ENCODE results near the gene S100A8.

The S100A8 gene

DNA sequence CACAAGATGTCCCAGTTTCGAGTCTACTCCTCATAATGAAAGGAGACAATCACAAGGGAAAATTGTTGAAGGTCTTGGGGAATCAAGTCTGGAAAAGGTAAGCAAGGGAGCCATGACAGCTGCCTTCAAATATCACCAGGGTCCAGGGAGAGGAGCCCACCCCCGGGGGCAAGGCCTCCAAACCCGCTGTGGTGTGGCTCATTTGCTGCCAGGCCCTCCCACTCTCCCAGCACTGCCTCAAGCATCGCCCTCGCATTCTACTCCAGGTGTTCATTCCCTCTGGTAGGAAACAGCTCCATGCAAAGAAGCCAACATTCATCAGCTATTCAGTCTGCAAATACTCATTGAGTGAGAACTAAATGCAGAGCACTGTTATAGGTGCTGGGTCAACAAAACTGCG is 24.6 kb downstream of the S100A8 start:
- no peak for DNase-seq (ENCODE audit: low read depth)
- no peak overlapping the region for H3K4me3 ChIP-seq (ENCODE audit: low read depth, low read length)

DNA sequence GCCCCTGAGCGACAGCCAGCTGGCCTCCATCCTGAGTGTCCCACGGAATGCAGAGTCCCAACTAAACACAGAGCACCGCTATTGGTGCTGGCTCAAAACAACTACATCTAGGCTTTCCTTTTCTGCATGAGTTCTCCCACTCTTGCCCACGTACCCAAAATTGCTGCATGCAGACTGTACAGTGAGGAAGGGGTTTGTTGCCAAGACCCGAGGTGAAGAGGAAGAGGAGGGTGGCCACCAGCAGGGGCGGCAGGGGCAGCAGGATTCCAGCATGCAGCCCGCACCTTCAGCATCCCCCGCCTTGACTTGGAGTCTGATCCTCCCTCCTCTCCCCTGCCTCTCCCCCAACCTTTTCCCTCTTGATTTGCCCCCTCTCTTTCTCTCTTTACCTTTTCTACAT is 25.2 kb downstream of the S100A8 start:
- H3K4me3 ChIP-seq (ENCODE audit: low read depth, low read length): no peak overlapping the region
- DNase-seq (ENCODE audit: low read depth): no peak

DNA sequence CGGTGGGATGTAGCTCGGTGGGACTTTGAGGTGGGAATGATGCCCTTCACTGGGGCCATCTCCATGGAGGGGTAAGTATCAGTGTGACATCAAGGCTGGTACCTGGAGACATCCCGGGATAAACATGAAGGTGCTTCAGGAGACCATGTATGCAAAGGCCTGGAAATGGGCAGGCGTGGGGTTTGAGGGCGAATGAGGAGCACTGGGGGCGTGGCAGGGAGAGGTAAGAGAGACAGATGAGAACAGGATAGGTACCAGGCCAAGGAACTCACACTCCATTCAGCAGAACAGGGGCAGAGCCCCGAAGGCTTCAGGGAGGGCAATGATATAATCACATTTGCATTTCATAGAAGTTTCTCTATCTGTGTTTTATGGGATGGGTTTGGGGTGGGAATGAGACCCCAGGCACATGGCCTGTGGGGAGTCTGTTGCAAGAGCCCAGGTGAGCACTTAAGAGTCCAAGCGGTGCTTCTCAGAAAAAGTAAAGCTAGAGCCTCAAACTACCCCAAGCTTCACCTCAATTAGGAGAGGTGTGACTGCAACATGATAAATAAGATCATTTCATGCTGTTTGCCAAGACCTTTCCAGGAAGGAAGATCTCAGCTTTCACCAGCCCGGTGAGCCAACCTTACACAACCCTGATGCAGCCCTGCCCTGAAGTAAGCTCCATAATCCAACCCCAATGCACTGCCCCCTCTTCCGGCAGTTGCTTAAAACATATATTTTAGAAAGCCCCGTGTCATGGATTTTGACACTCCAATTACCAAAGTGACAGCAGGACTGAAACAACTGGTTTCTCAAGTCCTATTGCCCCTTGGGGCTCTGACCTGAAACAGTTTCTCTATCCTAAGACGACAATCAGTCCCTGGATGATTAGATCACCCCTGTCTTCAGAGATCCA is 25.9 kb downstream of the S100A8 start:
- no peak for DNase-seq (ENCODE audit: low read depth)
- H3K4me3 ChIP-seq (ENCODE audit: low read depth, low read length): no peak overlapping the region

DNA sequence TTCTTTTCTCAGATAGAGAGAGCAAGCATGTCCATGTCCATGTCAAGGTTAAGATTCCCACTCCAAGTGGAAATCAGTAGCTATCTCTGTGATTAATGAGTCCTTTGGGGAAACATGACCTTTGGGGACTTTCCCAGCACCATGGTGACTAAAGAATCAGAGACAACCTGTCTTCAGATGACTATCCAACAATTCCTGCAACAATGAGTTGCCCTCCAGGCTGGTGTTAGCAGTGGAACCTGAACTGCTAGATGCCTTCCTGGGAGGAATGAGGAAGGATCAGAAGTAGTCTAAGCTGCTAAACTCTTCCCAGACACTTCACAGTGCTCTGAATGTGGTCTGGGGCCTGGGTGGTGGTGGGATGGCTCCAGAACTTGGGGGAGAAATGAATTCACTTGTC is 26.7 kb downstream of the S100A8 start:
- no peak for DNase-seq (ENCODE audit: low read depth)
- no peak overlapping the region for H3K4me3 ChIP-seq (ENCODE audit: low read depth, low read length)

DNA sequence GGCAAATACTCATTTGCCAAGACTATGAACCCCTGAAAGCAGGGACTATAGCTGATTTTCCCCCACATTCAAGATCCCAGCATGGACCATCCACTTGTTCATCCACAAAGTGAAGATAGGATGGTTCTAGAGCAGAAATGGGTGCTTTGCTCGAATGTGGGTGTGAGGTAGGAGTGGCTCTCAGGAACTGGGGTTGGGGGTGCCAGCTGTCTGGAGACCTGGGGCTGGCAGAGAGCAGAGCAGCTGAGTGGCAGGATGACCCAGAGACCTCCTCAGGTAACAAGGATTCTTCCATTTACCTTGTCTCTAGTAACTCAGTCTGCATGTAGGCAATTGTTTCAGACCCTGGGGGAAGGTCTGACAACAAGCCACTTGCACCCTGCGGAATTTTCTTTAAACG is 27.2 kb downstream of the S100A8 start:
- H3K4me3 ChIP-seq (ENCODE audit: low read depth, low read length): no peak overlapping the region
- no peak for DNase-seq (ENCODE audit: low read depth)

DNA sequence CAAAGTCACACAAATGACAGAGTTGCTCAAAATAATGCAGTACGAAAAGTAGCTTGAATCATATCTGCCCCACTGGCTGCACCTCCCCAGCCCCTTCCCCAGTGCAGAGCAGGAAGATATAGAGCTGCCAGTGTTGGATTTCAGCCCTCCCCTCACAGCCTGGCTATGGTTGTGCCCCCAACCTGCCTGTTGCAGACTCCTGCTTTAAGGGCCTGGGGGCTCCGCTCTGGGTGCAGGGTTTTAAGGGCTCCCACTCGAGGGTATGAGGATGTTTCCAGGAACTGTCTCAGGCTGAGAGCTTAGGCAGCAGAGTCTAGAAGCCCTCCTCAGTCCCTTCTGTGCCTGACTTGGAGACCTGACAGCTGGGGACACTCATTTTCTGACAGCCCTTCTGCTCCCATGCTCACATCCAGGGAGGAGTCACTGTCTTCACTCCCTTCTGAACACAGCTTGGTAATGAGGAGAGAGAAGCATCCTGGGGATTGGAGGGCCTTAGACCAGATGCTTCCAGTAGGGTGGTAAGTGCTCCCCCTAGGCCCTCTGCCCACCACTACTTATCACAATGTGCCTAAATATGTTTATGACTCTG is 28.6 kb downstream of the S100A8 start:
- no peak overlapping the region for H3K4me3 ChIP-seq (ENCODE audit: low read depth, low read length)

DNA sequence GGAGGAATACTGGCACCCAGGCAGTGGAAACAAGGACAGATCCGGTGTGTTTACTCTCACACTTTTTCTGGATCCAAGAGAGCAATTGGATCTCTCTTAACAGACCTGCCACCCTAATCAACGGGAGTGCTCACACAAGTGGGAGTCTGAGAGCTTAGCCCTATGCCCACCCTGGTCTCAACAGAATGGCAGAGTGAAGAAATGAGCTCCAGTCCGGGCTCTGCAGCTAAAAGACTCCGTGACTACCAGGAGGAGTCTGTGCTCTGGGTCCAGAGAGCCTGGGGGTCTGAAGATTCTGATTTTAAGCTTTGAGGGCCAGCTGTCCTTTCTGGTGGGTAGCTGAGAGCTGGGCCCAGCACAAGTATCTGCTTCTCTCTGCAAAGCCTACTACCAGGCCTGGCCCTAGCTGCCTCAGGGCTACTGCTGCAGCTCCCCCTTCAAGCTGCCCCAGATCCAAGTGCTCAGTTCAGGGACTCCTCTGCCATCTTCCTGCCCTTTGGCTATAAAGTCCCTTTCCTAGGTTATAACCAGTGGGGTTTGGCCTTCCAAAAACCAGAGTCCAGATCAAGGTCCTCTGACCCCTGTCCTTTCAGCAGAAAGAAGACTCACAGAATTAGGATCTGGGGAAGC is 29.3 kb downstream of the S100A8 start:
- no peak overlapping the region for H3K4me3 ChIP-seq (ENCODE audit: low read depth, low read length)
- no peak for DNase-seq (ENCODE audit: low read depth)

More for the DNA sequence above, 28.6 kb downstream of the S100A8 start:
- DNase-seq (ENCODE audit: low read depth): no peak

DNA sequence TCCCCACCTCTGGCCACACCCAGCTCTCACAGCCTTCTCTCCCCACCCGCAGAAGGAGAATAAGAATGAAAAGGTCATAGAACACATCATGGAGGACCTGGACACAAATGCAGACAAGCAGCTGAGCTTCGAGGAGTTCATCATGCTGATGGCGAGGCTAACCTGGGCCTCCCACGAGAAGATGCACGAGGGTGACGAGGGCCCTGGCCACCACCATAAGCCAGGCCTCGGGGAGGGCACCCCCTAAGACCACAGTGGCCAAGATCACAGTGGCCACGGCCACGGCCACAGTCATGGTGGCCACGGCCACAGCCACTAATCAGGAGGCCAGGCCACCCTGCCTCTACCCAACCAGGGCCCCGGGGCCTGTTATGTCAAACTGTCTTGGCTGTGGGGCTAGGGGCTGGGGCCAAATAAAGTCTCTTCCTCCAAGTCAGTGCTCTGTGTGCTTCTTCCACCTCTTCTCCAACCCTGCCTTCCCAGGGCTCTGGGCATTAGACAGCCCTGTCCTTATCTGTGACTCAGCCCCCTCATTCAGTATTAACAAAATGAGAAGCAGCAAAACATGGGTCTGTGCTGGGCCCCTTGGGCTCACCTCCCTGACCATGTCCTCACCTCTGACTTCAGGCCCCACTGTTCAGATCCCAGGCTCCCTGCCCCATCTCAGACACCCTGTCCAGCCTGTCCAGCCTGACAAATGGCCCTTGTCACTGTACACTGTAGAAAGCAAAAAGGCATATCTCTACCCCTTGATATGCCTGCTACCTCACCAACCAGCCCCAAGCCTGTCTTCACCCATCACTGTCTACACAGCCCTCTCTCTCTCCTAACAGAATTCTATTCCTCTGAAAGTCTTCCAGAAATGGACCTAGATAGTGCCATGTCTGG is 30.0 kb downstream of the S100A8 start:
- no peak overlapping the region for H3K4me3 ChIP-seq (ENCODE audit: low read depth, low read length)
- no peak for DNase-seq (ENCODE audit: low read depth)

DNA sequence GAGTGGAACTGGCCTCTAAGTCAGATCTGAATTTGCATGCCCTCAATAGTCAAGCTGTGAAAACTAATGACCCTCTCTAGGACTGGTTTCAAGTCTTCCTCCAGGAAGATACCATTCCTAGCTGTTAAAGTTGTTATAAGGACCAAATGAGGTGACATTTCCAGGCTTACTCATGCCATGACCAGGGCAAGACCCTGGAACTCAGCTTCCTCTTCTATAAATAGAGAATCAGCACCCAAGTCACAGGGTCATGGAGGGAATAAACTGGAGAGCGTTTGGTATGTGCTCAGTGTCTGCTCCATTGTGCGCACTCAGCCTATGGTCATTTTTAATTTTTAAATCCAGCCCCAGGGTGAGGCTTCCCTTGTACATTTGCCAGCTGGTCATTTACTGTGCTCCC is 30.7 kb downstream of the S100A8 start:
- H3K4me3 ChIP-seq (ENCODE audit: low read depth, low read length): no peak overlapping the region

DNA sequence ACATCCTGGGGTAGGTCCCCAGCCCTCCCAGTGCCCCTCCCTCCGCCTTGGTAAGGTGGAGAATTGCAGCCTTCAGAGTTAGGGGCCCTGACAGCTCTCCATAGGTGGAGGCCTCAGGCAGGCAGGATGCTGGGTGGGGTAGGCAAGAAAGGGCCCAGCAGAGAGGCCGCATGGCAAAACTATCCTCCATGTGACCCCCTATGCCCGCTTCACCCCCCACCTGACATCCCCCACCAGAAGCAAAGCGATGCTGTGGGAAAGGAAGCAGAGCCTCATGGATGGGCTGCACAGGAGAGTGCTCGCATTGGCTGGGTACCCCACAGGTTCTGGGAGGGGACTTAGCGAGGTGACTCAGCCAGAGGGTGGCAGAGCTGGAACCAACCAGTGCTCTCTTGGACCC is 31.6 kb downstream of the S100A8 start:
- H3K4me3 ChIP-seq (ENCODE audit: low read depth, low read length): no peak overlapping the region
- no peak for DNase-seq (ENCODE audit: low read depth)

More for the DNA sequence above, 30.7 kb downstream of the S100A8 start:
- no peak for DNase-seq (ENCODE audit: low read depth)

DNA sequence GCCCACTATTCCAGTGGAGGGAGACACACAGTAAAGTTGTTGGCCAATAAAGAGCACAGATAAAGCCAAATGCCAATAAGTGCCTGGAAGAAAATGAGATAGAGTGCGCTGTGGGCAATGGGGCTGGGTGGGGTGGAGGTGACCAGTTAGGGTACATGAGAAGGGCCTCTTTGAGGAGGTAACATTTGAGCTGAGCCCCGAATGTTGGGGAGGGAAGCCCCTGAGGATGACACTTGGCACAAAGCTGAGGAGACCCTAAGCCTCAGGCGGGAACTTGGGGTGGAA is 32.2 kb downstream of the S100A8 start:
- DNase-seq (ENCODE audit: low read depth): no peak
- H3K4me3 ChIP-seq (ENCODE audit: low read depth, low read length): no peak overlapping the region

DNA sequence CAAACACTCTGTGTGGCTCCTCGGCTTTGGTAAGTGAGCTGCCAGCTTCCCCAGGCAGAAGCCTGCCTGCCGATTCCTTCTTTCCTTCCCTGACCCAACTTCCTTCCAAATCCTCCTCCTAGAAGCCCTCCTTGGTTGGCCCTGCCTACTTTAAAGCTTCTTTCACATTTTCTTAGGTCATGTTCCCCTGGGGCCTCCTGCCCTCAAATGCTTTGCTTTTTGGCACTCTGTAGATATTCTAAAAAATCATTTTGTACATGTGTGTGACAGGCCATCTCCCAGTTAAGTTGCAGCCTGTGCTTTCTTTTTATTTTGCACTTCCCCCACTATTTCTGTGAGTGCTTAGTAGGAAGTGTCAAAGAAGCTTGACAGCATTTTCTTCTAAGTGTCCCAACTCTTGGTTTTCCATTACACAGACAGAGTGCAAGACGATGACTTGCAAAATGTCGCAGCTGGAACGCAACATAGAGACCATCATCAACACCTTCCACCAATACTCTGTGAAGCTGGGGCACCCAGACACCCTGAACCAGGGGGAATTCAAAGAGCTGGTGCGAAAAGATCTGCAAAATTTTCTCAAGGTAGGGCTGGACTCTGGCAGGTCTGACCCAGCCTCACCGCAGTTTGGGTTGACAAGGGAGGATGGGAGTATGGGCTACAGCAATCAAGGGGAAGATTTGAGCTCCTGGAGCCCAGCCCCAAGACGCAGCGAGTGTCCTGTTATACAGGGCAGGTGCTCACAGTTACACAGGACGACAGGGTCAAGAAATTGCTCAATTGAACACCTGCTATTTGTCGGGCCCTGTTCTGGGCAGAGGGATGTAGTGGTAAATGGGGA is 32.8 kb downstream of the S100A8 start, which contains the start of gene S100A9:
Gene S100A9, plus strand, starts transcription at position 2 of the 838 bp plus-strand sequence. Its CDS starts 430 bp downstream, at position 432.
- H3K4me3 ChIP-seq (ENCODE audit: low read depth, low read length): no peak within 1 kb of the TSS

DNA sequence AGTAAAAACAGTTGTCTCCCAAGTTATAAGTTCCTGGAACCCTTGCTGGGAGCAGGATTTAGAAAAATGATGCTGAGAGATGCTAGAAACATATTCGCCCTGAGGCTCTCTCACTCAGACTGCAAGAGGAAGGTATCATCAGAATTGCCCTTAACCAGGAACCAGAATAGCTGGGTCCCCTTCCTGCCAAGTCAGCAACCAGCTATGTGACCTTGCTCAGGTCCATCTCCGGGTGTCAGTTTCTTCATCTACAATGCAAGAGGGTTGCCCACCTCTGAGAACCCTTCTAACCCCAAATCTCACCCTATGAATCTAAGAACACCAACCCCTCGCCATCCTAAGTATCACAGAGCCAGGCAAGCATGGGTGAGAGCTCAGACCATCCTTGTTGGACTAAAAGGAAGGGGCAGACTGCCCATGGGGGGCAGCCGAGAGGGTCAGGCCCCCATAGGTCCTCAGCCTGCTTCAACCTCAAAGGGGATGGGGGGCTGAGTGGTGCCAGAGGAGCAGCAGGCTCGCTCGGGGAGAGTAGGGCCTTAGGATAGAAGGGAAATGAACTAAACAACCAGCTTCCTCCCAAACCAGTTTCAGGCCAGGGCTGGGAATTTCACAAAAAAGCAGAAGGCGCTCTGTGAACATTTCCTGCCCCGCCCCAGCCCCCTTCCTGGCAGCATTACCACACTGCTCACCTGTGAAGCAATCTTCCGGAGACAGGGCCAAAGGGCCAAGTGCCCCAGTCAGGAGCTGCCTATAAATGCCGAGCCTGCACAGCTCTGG is 33.6 kb downstream of the S100A8 start:
- H3K4me3 ChIP-seq (ENCODE audit: low read depth, low read length): no peak overlapping the region
- DNase-seq (ENCODE audit: low read depth): no peak

More for the DNA sequence above, 32.8 kb downstream of the S100A8 start, which contains the start of gene S100A9:
- no peak for DNase-seq (ENCODE audit: low read depth)

DNA sequence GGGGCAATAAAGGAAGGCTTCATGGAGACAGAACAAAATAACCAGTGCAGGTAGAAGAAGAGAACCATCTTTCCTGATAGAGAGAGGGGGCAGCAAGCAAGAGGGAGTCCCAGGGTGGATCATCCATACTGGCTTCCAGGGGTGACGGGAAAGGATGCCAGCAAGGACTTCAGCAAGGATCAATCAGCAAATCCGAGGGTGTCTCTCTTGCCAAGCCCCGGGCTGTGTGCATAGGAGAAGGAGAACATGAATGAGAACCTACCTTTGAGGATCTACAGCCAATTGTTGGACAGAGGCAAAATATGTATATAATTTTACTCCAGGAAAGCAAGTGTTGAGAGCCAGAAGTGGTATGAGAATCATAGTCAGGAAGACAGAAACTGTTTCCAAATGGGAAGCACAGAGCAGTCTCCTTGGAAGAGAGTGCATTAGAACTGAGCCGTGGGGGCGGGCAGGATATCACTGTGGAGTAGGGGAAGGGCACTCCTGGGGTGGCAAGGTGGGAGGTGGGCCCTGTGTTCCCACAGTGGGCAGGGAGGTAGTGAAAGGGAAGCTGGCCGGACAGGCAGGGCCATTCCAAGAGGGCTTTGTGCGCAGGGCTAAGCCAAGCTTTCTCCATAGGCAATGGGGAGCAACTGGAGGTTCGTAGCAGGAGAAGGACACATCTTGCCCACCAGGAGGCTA is 34.3 kb downstream of the S100A8 start:
- no peak overlapping the region for H3K4me3 ChIP-seq (ENCODE audit: low read depth, low read length)
- no peak for DNase-seq (ENCODE audit: low read depth)

DNA sequence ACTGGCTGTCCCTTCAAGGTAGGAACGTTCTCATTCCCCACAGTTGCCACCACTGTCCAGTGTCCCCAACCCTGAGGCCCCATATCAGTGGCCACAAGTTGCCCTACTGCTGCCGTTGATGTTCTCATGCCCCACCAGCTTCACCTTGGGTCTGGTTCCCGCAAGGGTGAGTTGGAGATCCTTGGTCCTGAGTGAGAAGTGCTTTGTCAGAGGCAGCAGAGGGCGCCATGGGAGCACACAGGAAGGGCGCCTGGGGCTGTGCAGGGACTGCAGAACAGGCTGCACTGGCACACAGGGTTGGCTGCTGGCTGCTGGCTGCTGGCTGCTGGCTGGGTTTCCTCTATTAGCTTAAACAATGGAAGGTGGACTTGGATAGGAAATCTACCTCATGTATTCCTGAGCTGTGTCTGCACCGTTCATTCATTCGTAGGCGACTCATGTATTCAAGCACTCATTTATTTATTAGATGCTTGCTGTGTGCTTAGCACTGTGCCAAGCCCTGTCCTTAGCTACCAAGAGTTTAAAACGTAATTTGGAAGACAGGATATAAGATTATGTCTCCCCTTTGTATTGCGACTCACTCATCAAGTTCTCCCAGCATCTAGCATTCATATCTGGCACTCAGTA is 35.3 kb downstream of the S100A8 start:
- no peak for DNase-seq (ENCODE audit: low read depth)
- no peak overlapping the region for H3K4me3 ChIP-seq (ENCODE audit: low read depth, low read length)

DNA sequence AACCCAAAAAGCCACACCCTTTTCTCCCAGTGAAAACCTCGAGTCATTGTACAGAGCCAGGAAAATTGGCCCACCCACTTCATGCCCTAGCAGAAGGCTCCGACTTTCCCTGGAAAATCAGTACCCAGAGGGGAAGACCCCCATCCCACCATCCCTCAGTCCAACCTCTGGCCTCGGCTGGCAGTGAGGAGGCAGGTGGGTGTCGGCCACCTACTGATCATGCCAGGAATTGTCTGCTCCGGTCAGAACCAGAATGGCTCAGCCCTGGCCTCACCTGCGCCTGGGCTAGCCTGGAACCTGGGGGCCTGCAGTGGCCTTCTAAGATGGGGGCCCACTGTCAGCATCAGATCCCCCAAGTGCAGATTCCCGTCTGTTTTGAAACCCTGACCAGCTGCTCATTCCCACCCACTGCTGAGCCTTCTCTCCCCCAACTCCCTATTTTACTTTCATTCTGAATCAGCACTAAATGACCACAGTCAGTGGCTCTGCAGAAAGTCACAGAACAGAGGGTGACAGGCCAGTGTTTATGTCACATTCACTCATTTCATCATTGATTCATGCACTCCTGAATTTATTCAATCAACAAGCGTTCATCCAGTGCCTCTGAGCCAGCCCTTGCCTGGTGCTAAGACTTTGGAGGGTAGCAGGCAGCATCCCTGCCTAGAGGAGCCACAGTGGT is 36.2 kb downstream of the S100A8 start:
- no peak for DNase-seq (ENCODE audit: low read depth)
- H3K4me3 ChIP-seq (ENCODE audit: low read depth, low read length): no peak overlapping the region
